HCT116 (cell line): ENCODE data around the gene MAP1LC3C. TPM values are rescaled to one million over a fixed set of nuclear protein-coding genes. Genes with fewer than 3 reads are reported as not detected.

Source experiments
- ATAC-seq: fragments of 200-7000 bp; cut with Tn5 transposase; 2 replicates; pipeline ENCODE4 v1.9.1; 2020; ENCODE audit warnings: mild to moderate bottlenecking, moderate library complexity
- BruUV-seq: library from RNA; stranded (reverse); fragments of 400-500 nt; replicated peaks from 2 replicates; lab custom pipeline; 2021; lab: Mats Ljungman, UMichigan
- CTCF ChIA-PET: fragments of 300-600 bp; sonication (Branson Sonifier 250); formaldehyde crosslinking; loops from one replicate; lab custom pipeline; 2021; ENCODE audit warnings: antibody characterized with exemption; lab: Charles Lee
- POLR2A ChIA-PET: fragments of 300-600, 350-600 bp; sonication (Branson Sonifier 250); formaldehyde crosslinking; loops from one replicate; lab custom pipeline; 2021; ENCODE audit warnings: antibody characterized with exemption; lab: Charles Lee
- RAD21 ChIA-PET, 2 experiments: fragments of 300-600 bp; sonication (Branson Sonifier 250); formaldehyde crosslinking; loops; one replicate each; lab custom pipeline; 2023; ENCODE audit warnings: low total read pairs in 2 of 2; ENCODE audit not compliant: uncharacterized antibody in 2 of 2, unreplicated experiment in 2 of 2, low non-redundant PET in 1 of 2; lab: Charles Lee
- DNase-seq: peaks from one replicate; pipeline ENCODE4 v3.0.0-alpha.2; 2010; ENCODE audit warnings: low read depth, low spot score
- H2AFZ ChIP-seq: fragments of 200-600 bp; shearing (Covaris generic), sonication (generic); 2 replicates; pipeline ENCODE4 v1.6.1; 2017; ENCODE audit warnings: low read depth, mixed run types, mixed read lengths, antibody characterized with exemption, low read length; ENCODE audit not compliant: poor library complexity, severe bottlenecking
- H3K27ac ChIP-seq: 2 replicates; pipeline ENCODE4 v1.5.1; 2012; ENCODE audit warnings: low read depth, low read length
- H3K27me3 ChIP-seq: fragments of 200-600 bp; sonication (generic); 2 replicates; pipeline ENCODE4 v1.6.1; 2016; ENCODE audit warnings: mixed run types, low read length, mixed read lengths; ENCODE audit not compliant: insufficient read depth
- H3K36me3 ChIP-seq, 2 experiments: fragments of 200-500 bp in 1 of 2; fragments of 200-600 bp in 1 of 2; sonication (Bioruptor generic) in 1 of 2; sonication (generic) in 1 of 2; 2 replicates each; pipeline versions ENCODE4 v1.5.1 to v1.6.1; 2014 to 2016; ENCODE audit warnings: low read length in 2 of 2, inconsistent platforms in 1 of 2, mixed read lengths in 1 of 2, mixed run types in 1 of 2; ENCODE audit not compliant: insufficient read depth in 2 of 2, control insufficient read depth in 1 of 2
- H3K4me1 ChIP-seq, 2 experiments: fragments of 200-600 bp in 1 of 2; sonication (generic) in 1 of 2; 2 replicates each; pipeline versions ENCODE4 v1.5.1 to v1.6.1; 2012 to 2017; ENCODE audit warnings: low read length in 2 of 2, inconsistent platforms in 1 of 2, mild to moderate bottlenecking in 1 of 2, mixed read lengths in 1 of 2, mixed run types in 1 of 2, moderate library complexity in 1 of 2; ENCODE audit not compliant: insufficient read depth in 2 of 2, control insufficient read depth in 1 of 2
- H3K4me2 ChIP-seq: fragments of 200-600 bp; sonication (generic); 2 replicates; pipeline ENCODE4 v1.6.1; 2017; ENCODE audit warnings: mixed run types, low read length, mixed read lengths
- H3K4me3 ChIP-seq, 2 experiments: fragments of 200-600 bp in 1 of 2; sonication (generic) in 1 of 2; replicated peaks in 1 of 2; 2 replicates each; pipeline ENCODE4 v1.5.1; 2011 to 2016; ENCODE audit warnings: low read length in 2 of 2, control low read depth in 1 of 2, low read depth in 1 of 2, mild to moderate bottlenecking in 1 of 2, mixed read lengths in 1 of 2, mixed run types in 1 of 2
- H3K79me2 ChIP-seq: fragments of 200-600 bp; sonication (generic); 2 replicates; pipeline ENCODE4 v1.6.1; 2017; ENCODE audit warnings: mild to moderate bottlenecking, mixed run types, low read length, moderate library complexity, mixed read lengths; ENCODE audit not compliant: insufficient read depth
- H3K9ac ChIP-seq: fragments of 200-600 bp; sonication (generic); 2 replicates; pipeline ENCODE4 v1.6.1; 2016; ENCODE audit warnings: low read length, mixed read lengths
- H3K9me2 ChIP-seq: fragments of 200-600 bp; sonication (generic), shearing (Covaris generic); 2 replicates; pipeline ENCODE4 v1.6.1; 2017; ENCODE audit warnings: mixed run types, mild to moderate bottlenecking, moderate library complexity; ENCODE audit not compliant: insufficient read depth
- H3K9me3 ChIP-seq, 2 experiments: fragments of 200-500 bp in 1 of 2; fragments of 200-600 bp in 1 of 2; sonication (Bioruptor generic) in 1 of 2; sonication (generic) in 1 of 2; 2 replicates each; pipeline ENCODE4 v1.6.1; 2014 to 2017; ENCODE audit warnings: low read length in 2 of 2, mixed read lengths in 2 of 2, inconsistent platforms in 1 of 2, low read depth in 1 of 2, mild to moderate bottlenecking in 1 of 2, mixed run types in 1 of 2, moderate library complexity in 1 of 2; ENCODE audit not compliant: control insufficient read depth in 1 of 2, insufficient read depth in 1 of 2
- H4K20me1 ChIP-seq: fragments of 200-600 bp; sonication (generic), shearing (Covaris generic); 2 replicates; pipeline ENCODE4 v1.6.1; 2017; ENCODE audit warnings: mixed run types, mild to moderate bottlenecking, moderate library complexity; ENCODE audit not compliant: insufficient read depth
- ATF3 ChIP-seq: IDR thresholded peaks from 2 replicates; pipeline ENCODE4 v1.6.1; 2012
- CBX3 ChIP-seq: IDR thresholded peaks from 2 replicates; pipeline ENCODE4 v1.6.1; 2012; ENCODE audit warnings: low read depth
- CEBPB ChIP-seq: IDR thresholded peaks from 2 replicates; pipeline ENCODE4 v1.6.1; 2012; ENCODE audit warnings: low read depth
- ELF1 ChIP-seq: IDR thresholded peaks from 2 replicates; pipeline ENCODE4 v1.6.1; 2012; ENCODE audit warnings: low read depth, borderline replicate concordance
- JUND ChIP-seq: IDR thresholded peaks from 2 replicates; pipeline ENCODE4 v1.6.1; 2012
- MAX ChIP-seq: IDR thresholded peaks from 2 replicates; pipeline ENCODE4 v1.6.1; 2012
- POLR2A ChIP-seq: IDR thresholded peaks from 2 replicates; pipeline ENCODE4 v1.7.0; 2011; ENCODE audit warnings: borderline replicate concordance; ENCODE audit not compliant: insufficient read depth, insufficient read length; ENCODE audit errors: extremely low read depth
- POLR2AphosphoS5 ChIP-seq: IDR thresholded peaks from 2 replicates; pipeline ENCODE4 v1.6.1; 2011; ENCODE audit warnings: mild to moderate bottlenecking, low read depth, low read length, moderate library complexity
- REST ChIP-seq: IDR thresholded peaks from 2 replicates; pipeline ENCODE4 v1.6.1; 2012; ENCODE audit warnings: low read depth
- SIN3A ChIP-seq: IDR thresholded peaks from 2 replicates; pipeline ENCODE4 v1.6.1; 2012; ENCODE audit warnings: low read depth
- SP1 ChIP-seq: IDR thresholded peaks from 2 replicates; pipeline ENCODE4 v1.6.1; 2012; ENCODE audit warnings: low read depth
- TCF7L2 ChIP-seq: IDR thresholded peaks from 2 replicates; pipeline ENCODE4 v1.7.0; 2011; ENCODE audit warnings: borderline replicate concordance, inconsistent platforms; ENCODE audit not compliant: insufficient read depth, insufficient read length; ENCODE audit errors: extremely low read depth
- intact Hi-C: fragments of 100-400 bp; cut with micrococcal nuclease; formaldehyde crosslinking; loops from 2 replicates; pipeline ENCODE4 v1.10.0; 2022
- total RNA-seq: library from RNA; stranded (reverse); gene quantifications from one replicate; pipeline ENCODE4 v1.2.1, GENCODE V29; 2021; ENCODE audit not compliant: unreplicated experiment

MAP1LC3C gene
- total RNA-seq, 1 experiment from 2014 or later, result not detected

- no TSS peak for BruUV-seq
- ChIA-PET RAD21 (no interaction called here), POLR2A (no interaction called here), CTCF (interaction anchor here (0.6 to 3.7 kb wide), 2 partner anchors 15 to 389 kb away, joined by 3 to 22 read pairs; no protein-coding TSS in a partner anchor)
- Histone ChIP-seq H4K20me1 (no peaks in the 10 kb centered on the region), H3K27ac (no peak overlapping the region), H3K4me2 (no peak overlapping the region), H3K9ac (no peak overlapping the region), H3K36me3 (no peaks in the 10 kb centered on the region), H3K27me3 (no peaks in the 10 kb centered on the region), H3K4me3 (no peak overlapping the region), H3K79me2 (no peaks in the 10 kb centered on the region), H3K4me1 (peaks cover 3 to 17% of the 10 kb centered on the region in 2 experiments), H3K9me3 (no peaks in the 10 kb centered on the region), H2AFZ (no peak overlapping the region), H3K9me2 (no peaks in the 10 kb centered on the region)
- intact Hi-C loops, result no loop called here
- DNase-seq (no peak), ATAC-seq (no peak)
- TF ChIP-seq TCF7L2, result no peak
- no peak for TF ChIP-seq JUND
- no peak for TF ChIP-seq ELF1
- TF ChIP-seq REST, result no peak
- no peak for TF ChIP-seq SP1
- TF ChIP-seq CBX3, result no peak
- TF ChIP-seq MAX, result no peak
- TF ChIP-seq POLR2AphosphoS5, result no peak
- no peak for TF ChIP-seq ATF3
- no peak for TF ChIP-seq SIN3A
- no peak for TF ChIP-seq CEBPB
- TF ChIP-seq POLR2A, result no peak
Observed at GRCh38 chr1:242000434-242000833, 1.5 kb upstream of the MAP1LC3C start.
